A549 (cell line): Measurements from ENCODE around the gene CD276. TPM values are rescaled to one million over a fixed set of nuclear protein-coding genes. Genes with fewer than 3 reads are reported as not detected.

Experiments used
- ATAC-seq, 2 experiments: fragments of 200-7000 bp in 1 of 2; fragments of >200 bp in 1 of 2; cut with Nextera tagmentation in 1 of 2; cut with Tn5 transposase in 1 of 2; 3 replicates each; pipeline versions ENCODE4 v1.8.0 to v1.9.1; 2018 to 2020; ENCODE audit warnings: mild to moderate bottlenecking in 1 of 2, moderate library complexity in 1 of 2
- CTCF ChIA-PET: fragments of 300-600 bp; sonication (Branson Sonifier 250); formaldehyde crosslinking; extraction: SDS; loops from one replicate; lab custom pipeline; 2021; ENCODE audit warnings: antibody characterized with exemption, inconsistent platforms; lab: Yijun Ruan, JAX
- POLR2A ChIA-PET: fragments of 350-600 bp; formaldehyde crosslinking; extraction: SDS; loops from one replicate; lab custom pipeline; 2021; ENCODE audit warnings: antibody characterized with exemption, inconsistent platforms; lab: Yijun Ruan, JAX
- DNase-seq, 2 experiments: peaks; one replicate each; pipeline versions ENCODE4 v3.0.0 to v3.0.0-alpha.2; 2011 to 2016; ENCODE audit warnings: low read depth in 1 of 2, low spot score in 1 of 2
- FAIRE-seq: peaks from 2 replicates; lab custom pipeline; 2011; peaks lifted over from hg19 to GRCh38; lab: Jason Lieb, UNC
- H3K27ac ChIP-seq, 2 experiments: fragments of >200 bp; sonication (Bioruptor Twin); formaldehyde crosslinking; 3 replicates each; pipeline ENCODE4 v1.5.1; 2016 to 2017
- H3K4me1 ChIP-seq: fragments of >200 bp; sonication (Bioruptor Twin); formaldehyde crosslinking; 3 replicates; pipeline ENCODE4 v1.6.1; 2016
- H3K4me2 ChIP-seq: fragments of >200 bp; sonication (Bioruptor Twin); formaldehyde crosslinking; 3 replicates; pipeline ENCODE4 v1.6.1; 2016
- H3K4me3 ChIP-seq: fragments of >200 bp; sonication (Bioruptor Twin); formaldehyde crosslinking; 3 replicates; pipeline ENCODE4 v1.5.1; 2016
- H3K9me3 ChIP-seq: fragments of >200 bp; sonication (Bioruptor Twin); formaldehyde crosslinking; 3 replicates; pipeline ENCODE4 v1.6.1; 2016
- CBX8 ChIP-seq: fragments of 200-600 bp; sonication (generic); IDR thresholded peaks from 2 replicates; pipeline ENCODE4 v1.6.1; 2016
- CEBPB ChIP-seq, 2 experiments: fragments of >200 bp in 1 of 2; sonication (Bioruptor Twin) in 1 of 2; formaldehyde crosslinking in 1 of 2; IDR thresholded peaks; 2 replicates each; pipeline ENCODE4 v1.6.1; 2012 to 2016
- CHD2 ChIP-seq: fragments of 150-350 bp; IDR thresholded peaks from 2 replicates; pipeline ENCODE4 v1.6.1; 2014; ENCODE audit warnings: low read length; ENCODE audit not compliant: partially characterized antibody
- EP300 ChIP-seq, 2 experiments: fragments of >200 bp; sonication (Bioruptor Twin); formaldehyde crosslinking; IDR thresholded peaks; 2 replicates in 1 of 2; 3 replicates in 1 of 2; pipeline ENCODE4 v1.6.1; 2016 to 2017
- ESRRA ChIP-seq: fragments of 150-350 bp; IDR thresholded peaks from 2 replicates; pipeline ENCODE4 v1.6.1; 2014; ENCODE audit warnings: mild to moderate bottlenecking, low read length, borderline replicate concordance
- FOSB ChIP-seq: fragments of 250-450 bp; sonication (Bioruptor Pico); IDR thresholded peaks from 2 replicates; pipeline ENCODE4 v1.5.0; 2020; ENCODE audit warnings: mild to moderate bottlenecking, moderate library complexity
- FOSL2 ChIP-seq, 2 experiments: fragments of 450-650 bp in 1 of 2; fragments of >200 bp in 1 of 2; sonication (Bioruptor Twin) in 1 of 2; formaldehyde crosslinking; IDR thresholded peaks; 2 replicates each; pipeline versions ENCODE4 v1.5.0 to v1.6.1; 2016 to 2020; ENCODE audit warnings: mild to moderate bottlenecking in 1 of 2, moderate library complexity in 1 of 2
- FOXS1 ChIP-seq: fragments of 250-450 bp; sonication (Bioruptor Pico); IDR thresholded peaks from 2 replicates; pipeline ENCODE4 v1.5.0; 2020; ENCODE audit warnings: mild to moderate bottlenecking, moderate library complexity
- HDAC2 ChIP-seq: fragments of 200-600 bp; sonication (generic); IDR thresholded peaks from 2 replicates; pipeline ENCODE4 v1.6.1; 2016
- HEYL ChIP-seq: fragments of 250-450 bp; sonication (Bioruptor Pico); IDR thresholded peaks from 2 replicates; pipeline ENCODE4 v1.8.0; 2021; ENCODE audit warnings: mild to moderate bottlenecking, moderate library complexity
- HOXA7 ChIP-seq: fragments of 250-450 bp; sonication (Bioruptor Pico); IDR thresholded peaks from 2 replicates; pipeline ENCODE4 v1.5.0; 2020; ENCODE audit warnings: mild to moderate bottlenecking, moderate library complexity
- HOXB5 ChIP-seq: fragments of 250-450 bp; sonication (Bioruptor Pico); IDR thresholded peaks from 2 replicates; pipeline ENCODE4 v1.5.0; 2020; ENCODE audit warnings: mild to moderate bottlenecking, moderate library complexity
- JUN ChIP-seq, 2 experiments: fragments of >200 bp; sonication (Bioruptor Twin); formaldehyde crosslinking; IDR thresholded peaks; 2 replicates in 1 of 2; 3 replicates in 1 of 2; pipeline ENCODE4 v1.6.1; 2016 to 2017
- JUNB ChIP-seq: fragments of >200 bp; sonication (Bioruptor Twin); formaldehyde crosslinking; IDR thresholded peaks from 2 replicates; pipeline ENCODE4 v1.6.1; 2016
- MYC ChIP-seq: IDR thresholded peaks from 2 replicates; pipeline ENCODE4 v1.6.1; 2012; ENCODE audit warnings: mild to moderate bottlenecking, inconsistent platforms, low read length, improper control_type of control experiment, borderline replicate concordance
- NPAS2 ChIP-seq: fragments of 250-450 bp; sonication (Bioruptor Pico); IDR thresholded peaks from 2 replicates; pipeline ENCODE4 v1.8.0; 2022; ENCODE audit warnings: mild to moderate bottlenecking, moderate library complexity, borderline replicate concordance
- NR3C1 ChIP-seq: fragments of >200 bp; sonication (Bioruptor Twin); formaldehyde crosslinking; IDR thresholded peaks from 3 replicates; pipeline ENCODE4 v1.6.1; 2017
- PHF8 ChIP-seq: fragments of 200-600 bp; sonication (generic); IDR thresholded peaks from 2 replicates; pipeline ENCODE4 v1.6.1; 2016; ENCODE audit warnings: low read depth, mild to moderate bottlenecking, antibody characterized with exemption, moderate library complexity, borderline replicate concordance
- POLR2A ChIP-seq: IDR thresholded peaks from 2 replicates; pipeline ENCODE4 v1.6.1; 2012; ENCODE audit warnings: mild to moderate bottlenecking, low read length
- SMC3 ChIP-seq: fragments of >200 bp; sonication (Bioruptor Twin); formaldehyde crosslinking; IDR thresholded peaks from 3 replicates; pipeline ENCODE4 v1.6.1; 2018; ENCODE audit warnings: inconsistent platforms
- ZFP36 ChIP-seq: fragments of 450-650 bp; IDR thresholded peaks from 2 replicates; pipeline ENCODE4 v1.6.1; 2014; ENCODE audit warnings: borderline replicate concordance; ENCODE audit not compliant: partially characterized antibody
- ZNF302 ChIP-seq: fragments of 250-450 bp; sonication (Bioruptor Pico); IDR thresholded peaks from 2 replicates; pipeline ENCODE4 v1.9.0; 2021; ENCODE audit warnings: inconsistent platforms, mild to moderate bottlenecking, moderate library complexity
- ZSCAN20 ChIP-seq: fragments of 250-450 bp; sonication (Bioruptor Pico); IDR thresholded peaks from 2 replicates; pipeline ENCODE4 v1.8.0; 2022; ENCODE audit warnings: mild to moderate bottlenecking, moderate library complexity
- WGBS: methylation state at CpG from one replicate; pipeline ENCODE4 v1.1.6; 2017; ENCODE audit errors: missing lambda C conversion rate; 5-methylcytosine and 5-hydroxymethylcytosine counted together
- polyA plus RNA-seq, 4 experiments: library from polyadenylated mRNA; depleted of rRNA in 3 of 4; stranded (reverse); fragments of >200 nt; fragmentation: RNase III in 1 of 4; extraction: RNeasy Plus Mini Kit Qiagen cat#74134 plus additional on column Dnase treatment in 1 of 4; gene quantifications; 2 replicates in 3 of 4; 3 replicates in 1 of 4; pipeline ENCODE4 v1.2.3, GENCODE V29; 2011 to 2017
- TF ChIP-seq, protein P1 (sequence below): IDR thresholded peaks from 2 replicates; pipeline ENCODE4 v1.6.1; 2012; ENCODE audit warnings: low read depth, borderline replicate concordance
- TF ChIP-seq, protein P2 (sequence below): fragments of 200-600 bp; sonication (generic); IDR thresholded peaks from 2 replicates; pipeline ENCODE4 v1.6.1; 2016; ENCODE audit warnings: antibody characterized with exemption, mild to moderate bottlenecking, moderate library complexity
- TF ChIP-seq, protein P3 (sequence below): fragments of 450-650 bp; IDR thresholded peaks from 2 replicates; pipeline ENCODE4 v1.6.1; 2014; ENCODE audit warnings: antibody characterized with exemption
- TF ChIP-seq, protein P4 (sequence below): IDR thresholded peaks from 2 replicates; pipeline ENCODE4 v1.6.1; 2012
- TF ChIP-seq, protein P5 (sequence below): fragments of 150-350 bp; IDR thresholded peaks from 2 replicates; pipeline ENCODE4 v1.6.1; 2014; ENCODE audit warnings: low read depth, mild to moderate bottlenecking, low read length

The CD276 gene
- polyA plus RNA-seq, 2 of the 4 experiments (the other 2 are of a cell fraction): 24.8 to 31.0 TPM

DNA sequence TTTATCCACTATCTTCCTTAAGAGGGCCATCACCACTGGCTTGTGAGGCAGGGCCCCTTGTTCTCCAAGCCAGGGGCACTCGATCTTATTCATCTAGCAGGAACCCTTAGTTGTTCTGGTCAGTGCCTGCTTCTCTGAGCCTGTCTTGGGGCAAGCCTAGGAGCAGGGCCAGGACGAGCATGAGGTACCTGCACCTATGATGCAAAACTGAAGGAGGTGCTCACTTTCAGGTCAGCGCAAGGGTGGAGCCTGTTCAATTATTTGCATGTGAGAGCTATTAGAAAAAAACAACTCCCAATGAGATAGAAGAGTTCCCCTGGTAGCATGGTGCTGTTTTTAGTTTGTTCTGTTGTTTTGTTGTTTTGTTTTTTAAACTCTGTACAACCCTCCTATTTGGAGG, 5.0 kb upstream of the CD276 start:
- FAIRE-seq (no peak), ATAC-seq (no peak), DNase-seq (no peak)
- Histone ChIP-seq H3K4me1 (peaks cover 4% of the 10 kb centered on the region; the same call in 1 of the 3 replicates), H3K27ac (no peak overlapping the region), H3K4me3 (no peak overlapping the region), H3K9me3 (no peaks in the 10 kb centered on the region), H3K4me2 (no peak overlapping the region)
- 52% methylated on average over 3 of the region's 3 CpGs for WGBS
- TF ChIP-seq ZSCAN20 (CRISPR knock-in tag): no peak
- TF ChIP-seq, protein P1, sequence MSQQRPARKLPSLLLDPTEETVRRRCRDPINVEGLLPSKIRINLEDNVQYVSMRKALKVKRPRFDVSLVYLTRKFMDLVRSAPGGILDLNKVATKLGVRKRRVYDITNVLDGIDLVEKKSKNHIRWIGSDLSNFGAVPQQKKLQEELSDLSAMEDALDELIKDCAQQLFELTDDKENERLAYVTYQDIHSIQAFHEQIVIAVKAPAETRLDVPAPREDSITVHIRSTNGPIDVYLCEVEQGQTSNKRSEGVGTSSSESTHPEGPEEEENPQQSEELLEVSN: no peak
- TF ChIP-seq POLR2A: no peak
- TF ChIP-seq, protein P2, sequence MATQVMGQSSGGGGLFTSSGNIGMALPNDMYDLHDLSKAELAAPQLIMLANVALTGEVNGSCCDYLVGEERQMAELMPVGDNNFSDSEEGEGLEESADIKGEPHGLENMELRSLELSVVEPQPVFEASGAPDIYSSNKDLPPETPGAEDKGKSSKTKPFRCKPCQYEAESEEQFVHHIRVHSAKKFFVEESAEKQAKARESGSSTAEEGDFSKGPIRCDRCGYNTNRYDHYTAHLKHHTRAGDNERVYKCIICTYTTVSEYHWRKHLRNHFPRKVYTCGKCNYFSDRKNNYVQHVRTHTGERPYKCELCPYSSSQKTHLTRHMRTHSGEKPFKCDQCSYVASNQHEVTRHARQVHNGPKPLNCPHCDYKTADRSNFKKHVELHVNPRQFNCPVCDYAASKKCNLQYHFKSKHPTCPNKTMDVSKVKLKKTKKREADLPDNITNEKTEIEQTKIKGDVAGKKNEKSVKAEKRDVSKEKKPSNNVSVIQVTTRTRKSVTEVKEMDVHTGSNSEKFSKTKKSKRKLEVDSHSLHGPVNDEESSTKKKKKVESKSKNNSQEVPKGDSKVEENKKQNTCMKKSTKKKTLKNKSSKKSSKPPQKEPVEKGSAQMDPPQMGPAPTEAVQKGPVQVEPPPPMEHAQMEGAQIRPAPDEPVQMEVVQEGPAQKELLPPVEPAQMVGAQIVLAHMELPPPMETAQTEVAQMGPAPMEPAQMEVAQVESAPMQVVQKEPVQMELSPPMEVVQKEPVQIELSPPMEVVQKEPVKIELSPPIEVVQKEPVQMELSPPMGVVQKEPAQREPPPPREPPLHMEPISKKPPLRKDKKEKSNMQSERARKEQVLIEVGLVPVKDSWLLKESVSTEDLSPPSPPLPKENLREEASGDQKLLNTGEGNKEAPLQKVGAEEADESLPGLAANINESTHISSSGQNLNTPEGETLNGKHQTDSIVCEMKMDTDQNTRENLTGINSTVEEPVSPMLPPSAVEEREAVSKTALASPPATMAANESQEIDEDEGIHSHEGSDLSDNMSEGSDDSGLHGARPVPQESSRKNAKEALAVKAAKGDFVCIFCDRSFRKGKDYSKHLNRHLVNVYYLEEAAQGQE: no peak
- no peak for TF ChIP-seq JUNB
- no peak for TF ChIP-seq MYC
- no peak for TF ChIP-seq ESRRA
- TF ChIP-seq PHF8: no peak
- TF ChIP-seq FOXS1 (CRISPR knock-in tag): no peak
- TF ChIP-seq CBX8: no peak
- TF ChIP-seq FOSB (CRISPR knock-in tag): no peak
- TF ChIP-seq NPAS2 (CRISPR knock-in tag): no peak
- TF ChIP-seq CHD2: no peak
- TF ChIP-seq, protein P3, sequence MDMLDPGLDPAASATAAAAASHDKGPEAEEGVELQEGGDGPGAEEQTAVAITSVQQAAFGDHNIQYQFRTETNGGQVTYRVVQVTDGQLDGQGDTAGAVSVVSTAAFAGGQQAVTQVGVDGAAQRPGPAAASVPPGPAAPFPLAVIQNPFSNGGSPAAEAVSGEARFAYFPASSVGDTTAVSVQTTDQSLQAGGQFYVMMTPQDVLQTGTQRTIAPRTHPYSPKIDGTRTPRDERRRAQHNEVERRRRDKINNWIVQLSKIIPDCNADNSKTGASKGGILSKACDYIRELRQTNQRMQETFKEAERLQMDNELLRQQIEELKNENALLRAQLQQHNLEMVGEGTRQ: no peak
- TF ChIP-seq NR3C1: no peak
- TF ChIP-seq HEYL (CRISPR knock-in tag): no peak
- no peak for TF ChIP-seq HDAC2
- no peak for TF ChIP-seq EP300 (IDR thresholded peaks at IDR 0.05)
- POLR2A ChIA-PET: no interaction called here
- CTCF ChIA-PET: interaction anchor here (1.5 to 3.1 kb wide), 3 partner anchors 8 to 43 kb away, joined by 3 to 82 read pairs (median 12); no protein-coding TSS in a partner anchor

DNA sequence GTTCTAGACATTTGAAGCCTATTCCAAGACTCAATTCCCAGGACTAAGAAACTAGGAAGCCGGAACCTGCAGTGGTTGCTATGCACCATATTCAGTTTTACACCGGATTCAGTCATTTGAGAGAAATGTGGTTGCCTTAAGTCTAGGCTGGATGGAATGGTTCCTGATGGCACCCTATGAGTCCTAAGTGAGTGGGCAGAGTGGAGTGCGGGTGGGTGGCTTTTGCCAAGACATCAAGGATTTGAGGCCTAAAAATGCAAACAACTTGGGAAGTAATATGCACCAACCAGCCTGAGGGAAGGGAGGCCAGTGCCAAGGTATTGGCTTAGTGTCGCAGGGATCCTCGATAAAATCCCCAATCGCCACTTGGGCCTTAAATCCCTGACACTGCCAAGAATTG, 4.2 kb upstream of the CD276 start:
- TF ChIP-seq ZSCAN20 (CRISPR knock-in tag) (no peak), HDAC2 (no peak), ZFP36 (no peak), HOXB5 (CRISPR knock-in tag) (no peak), ZNF302 (CRISPR knock-in tag) (no peak), NR3C1 (no peak), SMC3 (no peak), CEBPB (IDR thresholded peaks at IDR 0.05) (no peak), CHD2 (no peak), HOXA7 (CRISPR knock-in tag) (no peak), MYC (no peak), JUN (IDR thresholded peaks at IDR 0.05) (no peak), FOSL2 (IDR thresholded peaks at IDR 0.05) (no peak), FOSL2 (CRISPR knock-in tag; IDR thresholded peaks at IDR 0.05) (no peak)
- TF ChIP-seq, protein P4, sequence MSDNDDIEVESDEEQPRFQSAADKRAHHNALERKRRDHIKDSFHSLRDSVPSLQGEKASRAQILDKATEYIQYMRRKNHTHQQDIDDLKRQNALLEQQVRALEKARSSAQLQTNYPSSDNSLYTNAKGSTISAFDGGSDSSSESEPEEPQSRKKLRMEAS: no peak
- TF ChIP-seq, protein P5, sequence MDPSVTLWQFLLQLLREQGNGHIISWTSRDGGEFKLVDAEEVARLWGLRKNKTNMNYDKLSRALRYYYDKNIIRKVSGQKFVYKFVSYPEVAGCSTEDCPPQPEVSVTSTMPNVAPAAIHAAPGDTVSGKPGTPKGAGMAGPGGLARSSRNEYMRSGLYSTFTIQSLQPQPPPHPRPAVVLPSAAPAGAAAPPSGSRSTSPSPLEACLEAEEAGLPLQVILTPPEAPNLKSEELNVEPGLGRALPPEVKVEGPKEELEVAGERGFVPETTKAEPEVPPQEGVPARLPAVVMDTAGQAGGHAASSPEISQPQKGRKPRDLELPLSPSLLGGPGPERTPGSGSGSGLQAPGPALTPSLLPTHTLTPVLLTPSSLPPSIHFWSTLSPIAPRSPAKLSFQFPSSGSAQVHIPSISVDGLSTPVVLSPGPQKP: no peak
- CTCF ChIA-PET: interaction anchor here (1.5 kb wide), 1 partner anchor 44 kb away, joined by 3 read pairs; no protein-coding TSS in a partner anchor
- no peak for DNase-seq
- no peak for ATAC-seq
- Histone ChIP-seq H3K4me3 (no peak overlapping the region), H3K9me3 (no peaks in the 10 kb centered on the region), H3K27ac (no peak overlapping the region), H3K4me2 (no peak overlapping the region), H3K4me1 (peaks cover 4% of the 10 kb centered on the region; the same call in 1 of the 3 replicates)
- 93% methylated on average over 6 of the region's 6 CpGs for WGBS
- POLR2A ChIA-PET: no interaction called here
- no peak for FAIRE-seq
